ENCODE measurements around the gene ZNF620. TPM values are rescaled to one million over a fixed set of nuclear protein-coding genes. Genes with fewer than 3 reads are reported as not detected.
A peak's percentile ranks its signal among the peaks of the same experiment; 100 is the strongest.

The ZNF620 gene
- total RNA-seq, 1 donor from 2014 or later: 8.3 TPM

DNA sequence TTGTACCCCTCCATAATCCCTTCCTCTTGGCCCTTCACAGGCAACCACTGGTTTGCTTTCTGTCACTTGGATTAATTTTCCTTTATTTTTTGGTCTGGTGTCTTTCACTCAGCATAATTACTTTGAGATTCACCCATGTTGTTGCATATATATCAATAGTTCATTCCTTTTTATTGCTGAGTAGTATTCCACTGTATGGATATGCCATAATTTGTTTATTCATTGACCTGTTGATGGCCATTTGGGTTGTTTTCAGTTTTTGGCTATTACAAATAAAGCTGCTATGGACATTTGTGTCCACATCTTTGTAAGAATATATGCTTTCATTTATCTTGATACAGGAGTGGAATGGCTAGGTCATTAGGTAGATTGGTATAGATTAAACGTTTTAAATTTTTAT, 13.0 kb downstream of the ZNF620 start:
- no peaks in the 10 kb centered on the region for H3K27me3 Mint-ChIP-seq (ENCODE audit: unreplicated experiment)
- H3K27ac Mint-ChIP-seq (ENCODE audit: unreplicated experiment): no peak overlapping the region
- no peak for DNase-seq (ENCODE audit: low spot score)
- TF ChIP-seq, protein P1, sequence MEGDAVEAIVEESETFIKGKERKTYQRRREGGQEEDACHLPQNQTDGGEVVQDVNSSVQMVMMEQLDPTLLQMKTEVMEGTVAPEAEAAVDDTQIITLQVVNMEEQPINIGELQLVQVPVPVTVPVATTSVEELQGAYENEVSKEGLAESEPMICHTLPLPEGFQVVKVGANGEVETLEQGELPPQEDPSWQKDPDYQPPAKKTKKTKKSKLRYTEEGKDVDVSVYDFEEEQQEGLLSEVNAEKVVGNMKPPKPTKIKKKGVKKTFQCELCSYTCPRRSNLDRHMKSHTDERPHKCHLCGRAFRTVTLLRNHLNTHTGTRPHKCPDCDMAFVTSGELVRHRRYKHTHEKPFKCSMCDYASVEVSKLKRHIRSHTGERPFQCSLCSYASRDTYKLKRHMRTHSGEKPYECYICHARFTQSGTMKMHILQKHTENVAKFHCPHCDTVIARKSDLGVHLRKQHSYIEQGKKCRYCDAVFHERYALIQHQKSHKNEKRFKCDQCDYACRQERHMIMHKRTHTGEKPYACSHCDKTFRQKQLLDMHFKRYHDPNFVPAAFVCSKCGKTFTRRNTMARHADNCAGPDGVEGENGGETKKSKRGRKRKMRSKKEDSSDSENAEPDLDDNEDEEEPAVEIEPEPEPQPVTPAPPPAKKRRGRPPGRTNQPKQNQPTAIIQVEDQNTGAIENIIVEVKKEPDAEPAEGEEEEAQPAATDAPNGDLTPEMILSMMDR (IDR thresholded peaks at IDR 0.05; ENCODE audit: unreplicated experiment): no peak
- peaks cover 11% of the 10 kb centered on the region for H3K36me3 Mint-ChIP-seq (ENCODE audit: low read depth, unreplicated experiment)
- no peaks in the 10 kb centered on the region for H3K9me3 Mint-ChIP-seq (ENCODE audit: unreplicated experiment)
- peaks cover 2% of the 10 kb centered on the region for H3K4me1 Mint-ChIP-seq (ENCODE audit: unreplicated experiment)
- H3K4me3 Mint-ChIP-seq (ENCODE audit: unreplicated experiment): no peak overlapping the region

DNA sequence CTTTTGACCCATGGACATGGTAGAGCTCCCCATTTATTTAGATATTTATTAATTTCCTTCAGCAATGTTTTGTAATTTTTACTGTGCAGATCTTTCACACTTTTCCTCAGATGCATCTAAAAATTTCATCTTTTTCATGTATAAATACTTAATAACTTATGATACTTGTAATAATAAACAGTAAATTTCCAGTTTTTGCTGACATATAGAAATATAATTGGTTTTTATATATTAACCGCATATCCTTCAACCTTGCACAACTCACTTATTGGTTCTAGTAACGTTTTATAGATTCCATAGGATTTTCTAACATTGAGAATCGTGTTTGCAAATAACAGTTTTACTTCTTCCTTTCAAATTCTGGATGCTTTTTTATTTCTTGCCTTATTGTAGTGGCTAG, 15.4 kb downstream of the ZNF620 start:
- Mint-ChIP-seq H3K9me3 (ENCODE audit: unreplicated experiment) (no peaks in the 10 kb centered on the region), H3K27me3 (ENCODE audit: unreplicated experiment) (no peaks in the 10 kb centered on the region), H3K36me3 (ENCODE audit: low read depth, unreplicated experiment) (peaks cover 3% of the 10 kb centered on the region), H3K4me3 (ENCODE audit: unreplicated experiment) (no peak overlapping the region), H3K4me1 (ENCODE audit: unreplicated experiment) (peaks cover 14% of the 10 kb centered on the region), H3K27ac (ENCODE audit: unreplicated experiment) (no peak overlapping the region)
- TF ChIP-seq, protein P1 (IDR thresholded peaks at IDR 0.05; ENCODE audit: unreplicated experiment): no peak
- no peak for DNase-seq (ENCODE audit: low spot score)

DNA sequence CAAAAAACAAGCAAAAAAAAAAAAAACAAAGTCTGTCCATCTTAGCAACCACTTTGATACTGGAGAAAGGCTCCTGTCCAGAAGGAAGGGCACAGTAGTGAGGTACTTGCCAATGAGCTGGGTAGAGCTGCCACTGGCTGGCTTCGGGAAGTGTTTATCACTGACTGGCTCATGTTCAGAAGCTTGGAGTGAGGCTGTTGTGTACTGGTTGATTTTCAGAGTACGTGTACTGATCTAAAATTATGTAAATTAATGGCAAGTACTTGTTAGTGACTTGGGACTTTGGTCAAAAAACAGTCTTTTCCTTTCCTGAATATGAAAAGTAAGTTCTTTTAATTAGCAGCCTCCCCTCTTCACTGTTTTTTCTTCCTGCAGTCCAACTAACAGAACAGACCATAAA, 17.9 kb downstream of the ZNF620 start:
- H3K4me1 Mint-ChIP-seq (ENCODE audit: unreplicated experiment): peaks cover 14% of the 10 kb centered on the region
- H3K4me3 Mint-ChIP-seq (ENCODE audit: unreplicated experiment): peak overlapping the region; percentile 84
- H3K36me3 Mint-ChIP-seq (ENCODE audit: low read depth, unreplicated experiment): peaks cover 4% of the 10 kb centered on the region
- peak overlapping the region; percentile 89 for H3K27ac Mint-ChIP-seq (ENCODE audit: unreplicated experiment)
- H3K9me3 Mint-ChIP-seq (ENCODE audit: unreplicated experiment): no peaks in the 10 kb centered on the region
- no peaks in the 10 kb centered on the region for H3K27me3 Mint-ChIP-seq (ENCODE audit: unreplicated experiment)
- TF ChIP-seq, protein P1 (IDR thresholded peaks at IDR 0.05; ENCODE audit: unreplicated experiment): no peak
- DNase-seq (ENCODE audit: low spot score): no peak

DNA sequence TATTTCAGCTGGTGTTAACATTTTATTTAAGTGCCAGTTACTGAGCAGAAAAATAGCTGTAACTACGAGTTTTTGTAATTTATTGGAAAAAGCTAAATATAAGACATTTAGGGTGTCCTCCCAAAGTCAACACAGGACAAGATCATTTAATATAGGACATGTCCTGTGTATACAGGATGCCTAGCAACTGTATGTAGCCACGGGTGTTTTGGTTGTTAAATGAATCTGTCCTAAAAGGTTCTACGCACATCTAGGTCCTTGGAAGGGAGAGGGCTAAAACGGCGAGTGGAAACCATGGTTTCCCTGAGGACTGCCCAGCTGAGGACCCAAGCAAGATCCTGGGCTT, 18.4 kb downstream of the ZNF620 start:
- H3K9me3 Mint-ChIP-seq (ENCODE audit: unreplicated experiment): no peaks in the 10 kb centered on the region
- no peak for DNase-seq (ENCODE audit: low spot score)
- peaks cover 4% of the 10 kb centered on the region for H3K36me3 Mint-ChIP-seq (ENCODE audit: low read depth, unreplicated experiment)
- H3K27me3 Mint-ChIP-seq (ENCODE audit: unreplicated experiment): no peaks in the 10 kb centered on the region
- peak overlapping the region; percentile 89 for H3K27ac Mint-ChIP-seq (ENCODE audit: unreplicated experiment)
- peak overlapping the region; percentile 84 for H3K4me3 Mint-ChIP-seq (ENCODE audit: unreplicated experiment)
- TF ChIP-seq, protein P1 (IDR thresholded peaks at IDR 0.05; ENCODE audit: unreplicated experiment): no peak
- peaks cover 14% of the 10 kb centered on the region for H3K4me1 Mint-ChIP-seq (ENCODE audit: unreplicated experiment)

DNA sequence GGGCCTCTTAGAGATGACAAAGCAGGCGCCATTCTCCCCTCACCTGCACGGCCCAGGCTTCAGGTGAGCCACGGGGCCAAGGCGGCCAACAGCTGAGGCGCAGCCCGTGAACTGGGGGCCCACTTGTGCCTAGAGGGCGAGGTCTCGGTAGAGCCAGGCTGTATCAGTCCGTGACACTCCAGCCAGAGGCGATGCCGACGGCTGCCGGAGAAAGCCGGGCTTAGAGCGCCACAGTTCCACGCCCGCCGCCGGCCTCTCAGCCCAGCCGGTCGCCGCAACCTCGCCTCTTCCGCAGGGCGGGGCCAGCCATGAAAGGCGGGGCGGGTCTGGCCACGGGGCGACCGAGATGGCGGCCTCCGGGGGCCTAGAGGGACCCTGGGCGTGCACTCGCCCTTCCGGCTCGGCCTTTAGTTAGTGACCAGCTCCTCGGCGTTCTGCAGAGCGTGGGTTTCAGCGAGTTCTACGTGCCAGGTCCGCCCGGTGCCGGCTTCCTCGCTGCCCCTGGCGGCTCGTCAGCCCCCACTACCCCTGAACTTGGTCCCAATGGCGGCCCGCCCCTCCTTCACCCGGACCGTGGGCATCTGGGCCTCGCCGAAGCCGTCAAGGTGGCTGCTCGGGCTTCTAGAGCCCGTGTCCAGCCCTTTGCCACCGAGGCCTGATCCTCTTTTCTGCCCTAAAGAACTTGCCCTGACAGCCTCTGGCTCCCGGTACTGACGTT, 18.9 kb downstream of the ZNF620 start, which contains the start of gene ZNF621:
ZNF621 (plus strand) TSS at position 393 of the 718 bp plus-strand sequence. CDS start 881 bp downstream, outside the sequence.
- Mint-ChIP-seq H3K4me3 (ENCODE audit: unreplicated experiment) (peak within 1 kb of the TSS; percentile 97), H3K4me1 (ENCODE audit: unreplicated experiment) (peaks cover 14% of the 10 kb centered on the region), H3K27me3 (ENCODE audit: unreplicated experiment) (no peaks in the 10 kb centered on the region), H3K9me3 (ENCODE audit: unreplicated experiment) (no peaks in the 10 kb centered on the region), H3K36me3 (ENCODE audit: low read depth, unreplicated experiment) (peaks cover 4% of the 10 kb centered on the region), H3K27ac (ENCODE audit: unreplicated experiment) (peak within 1 kb of the TSS; percentile 93)
- peak; percentile 94 for DNase-seq (ENCODE audit: low spot score)
- TF ChIP-seq, protein P1 (IDR thresholded peaks at IDR 0.05; ENCODE audit: unreplicated experiment): no peak

All from endothelial cell (in vitro differentiated cells).